Measurements from ENCODE around the gene ARMC9. TPM values are rescaled to one million over a fixed set of nuclear protein-coding genes. Genes with fewer than 3 reads are reported as not detected.

The ARMC9 gene
- total RNA-seq, 1 donor from 2014 or later = 43.1 TPM

GRCh38 chr2:231384109-231384435 lies 185.6 kb downstream of the ARMC9 start:
- ATAC-seq = no peak
- no peak for DNase-seq
- Histone ChIP-seq H3K4me3 (no peak overlapping the region), H3K36me3 (no peaks in the 10 kb centered on the region), H3K4me1 (no peaks in the 10 kb centered on the region), H3K9me3 (no peaks in the 10 kb centered on the region), H3K27me3 (ENCODE audit: low read depth) (no peaks in the 10 kb centered on the region), H3K27ac (no peak overlapping the region)
- intact Hi-C loops (cut with DNase I) = no loop called here
- TF ChIP-seq CTCF (IDR thresholded peaks at IDR 0.05) = no peak

GRCh38 chr2:231384970-231385369 lies 186.5 kb downstream of the ARMC9 start:
- Histone ChIP-seq H3K9me3 (no peaks in the 10 kb centered on the region), H3K27ac (no peak overlapping the region), H3K27me3 (ENCODE audit: low read depth) (no peaks in the 10 kb centered on the region), H3K4me1 (peaks cover 4% of the 10 kb centered on the region), H3K36me3 (no peaks in the 10 kb centered on the region), H3K4me3 (no peak overlapping the region)
- no peak for TF ChIP-seq CTCF (IDR thresholded peaks at IDR 0.05)
- intact Hi-C loops (cut with DNase I) = no loop called here
- ATAC-seq = no peak
- DNase-seq = no peak

GRCh38 chr2:231385429-231385828 lies 187.0 kb downstream of the ARMC9 start:
- Histone ChIP-seq H3K36me3 (no peaks in the 10 kb centered on the region), H3K27me3 (ENCODE audit: low read depth) (no peaks in the 10 kb centered on the region), H3K4me3 (no peak overlapping the region), H3K9me3 (no peaks in the 10 kb centered on the region), H3K4me1 (peaks cover 9% of the 10 kb centered on the region), H3K27ac (no peak overlapping the region)
- no peak for TF ChIP-seq CTCF (IDR thresholded peaks at IDR 0.05)
- intact Hi-C loops (cut with DNase I) = no loop called here
- ATAC-seq = no peak
- DNase-seq = no peak

- DNase-seq = no peak
- Histone ChIP-seq H3K36me3 (no peaks in the 10 kb centered on the region), H3K27me3 (ENCODE audit: low read depth) (no peaks in the 10 kb centered on the region), H3K4me1 (peaks cover 10% of the 10 kb centered on the region), H3K4me3 (no peak overlapping the region), H3K27ac (no peak overlapping the region), H3K9me3 (no peaks in the 10 kb centered on the region)
- no peak for TF ChIP-seq CTCF (IDR thresholded peaks at IDR 0.05)
- intact Hi-C loops (cut with DNase I) = no loop called here
- no peak for ATAC-seq
These were observed 188.0 kb downstream of the ARMC9 start for GRCh38 chr2:231386446-231386845.

- peak; percentile 62 for DNase-seq
- Histone ChIP-seq H3K27ac (no peak overlapping the region), H3K4me1 (peaks cover 10% of the 10 kb centered on the region), H3K9me3 (no peaks in the 10 kb centered on the region), H3K36me3 (no peaks in the 10 kb centered on the region), H3K27me3 (ENCODE audit: low read depth) (no peaks in the 10 kb centered on the region), H3K4me3 (no peak overlapping the region)
- TF ChIP-seq CTCF (IDR thresholded peaks at IDR 0.05) = no peak
- peak; percentile 32 to 47 for ATAC-seq
- intact Hi-C loops (cut with DNase I) = no loop called here
These were observed 189.7 kb downstream of the ARMC9 start for GRCh38 chr2:231387904-231388724.
